Measurements from ENCODE around the gene KSR2. TPM values are rescaled to one million over a fixed set of nuclear protein-coding genes. Genes with fewer than 3 reads are reported as not detected.

The KSR2 gene
- total RNA-seq, 1 experiment from 2014 or later: 1.3 TPM

DNA sequence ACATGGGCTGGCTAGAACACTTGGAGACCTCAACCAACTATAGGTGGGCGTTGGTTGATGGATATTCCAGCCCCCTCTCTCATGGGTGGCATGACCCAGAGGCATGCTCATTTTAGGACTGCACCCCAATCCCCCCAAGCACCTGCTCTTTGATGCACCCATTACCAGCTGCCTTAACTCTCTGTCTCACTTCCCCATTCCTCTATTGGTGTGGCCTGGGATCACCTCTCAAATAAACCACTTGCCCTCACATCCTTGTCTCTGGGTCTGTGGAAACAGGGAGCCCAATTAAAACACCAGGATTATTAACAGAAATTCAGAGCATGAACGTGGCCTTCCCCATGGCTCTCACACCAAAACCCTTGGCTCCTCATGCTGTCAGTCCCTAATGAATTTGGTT is 405.1 kb downstream of the KSR2 start:
- Mint-ChIP-seq H3K9me3 (no peaks in the 10 kb centered on the region), H3K4me3 (no peak overlapping the region), H3K36me3 (ENCODE audit: insufficient read depth in 1 of 3, low read depth in 3 of 3) (no peaks in the 10 kb centered on the region), H3K27ac (no peak overlapping the region), H3K27me3 (ENCODE audit: low read depth) (no peaks in the 10 kb centered on the region; the same call in 1 of the 2 replicates), H3K4me1 (peaks cover 11 to 27% of the 10 kb centered on the region in 2 experiments)
- TF ChIP-seq, protein P1, sequence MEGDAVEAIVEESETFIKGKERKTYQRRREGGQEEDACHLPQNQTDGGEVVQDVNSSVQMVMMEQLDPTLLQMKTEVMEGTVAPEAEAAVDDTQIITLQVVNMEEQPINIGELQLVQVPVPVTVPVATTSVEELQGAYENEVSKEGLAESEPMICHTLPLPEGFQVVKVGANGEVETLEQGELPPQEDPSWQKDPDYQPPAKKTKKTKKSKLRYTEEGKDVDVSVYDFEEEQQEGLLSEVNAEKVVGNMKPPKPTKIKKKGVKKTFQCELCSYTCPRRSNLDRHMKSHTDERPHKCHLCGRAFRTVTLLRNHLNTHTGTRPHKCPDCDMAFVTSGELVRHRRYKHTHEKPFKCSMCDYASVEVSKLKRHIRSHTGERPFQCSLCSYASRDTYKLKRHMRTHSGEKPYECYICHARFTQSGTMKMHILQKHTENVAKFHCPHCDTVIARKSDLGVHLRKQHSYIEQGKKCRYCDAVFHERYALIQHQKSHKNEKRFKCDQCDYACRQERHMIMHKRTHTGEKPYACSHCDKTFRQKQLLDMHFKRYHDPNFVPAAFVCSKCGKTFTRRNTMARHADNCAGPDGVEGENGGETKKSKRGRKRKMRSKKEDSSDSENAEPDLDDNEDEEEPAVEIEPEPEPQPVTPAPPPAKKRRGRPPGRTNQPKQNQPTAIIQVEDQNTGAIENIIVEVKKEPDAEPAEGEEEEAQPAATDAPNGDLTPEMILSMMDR (conservative IDR thresholded peaks at IDR 0.05): no peak
- H2BK12ac ChIP-seq (ENCODE audit: insufficient read length, low read depth, low read length): no peak overlapping the region
- H2BK20ac ChIP-seq (ENCODE audit: low read depth, low read length, poor library complexity, severe bottlenecking): no peak overlapping the region
- no peak overlapping the region for H3K27ac ChIP-seq (ENCODE audit: insufficient read length, low read depth, low read length)
- H3K4me2 ChIP-seq (ENCODE audit: insufficient read depth, insufficient read length, low read length): no peak overlapping the region
- H3K18ac ChIP-seq (ENCODE audit: insufficient read length, low read depth, low read length): no peak overlapping the region
- H2BK15ac ChIP-seq (ENCODE audit: low read depth, low read length): no peak overlapping the region
- H2BK5ac ChIP-seq (ENCODE audit: insufficient read length, low read length): no peak overlapping the region
- no peak overlapping the region for H3K9ac ChIP-seq (ENCODE audit: extremely low read depth, insufficient read length, low read length)
- no peak overlapping the region for H4K5ac ChIP-seq (ENCODE audit: insufficient read length, low read depth, low read length)
- no peaks in the 10 kb centered on the region for H3K79me2 ChIP-seq (ENCODE audit: insufficient read depth, low read length)
- no CpG with 5 or more reads among the region's 2 CpGs for WGBS (ENCODE audit: extremely low coverage, insufficient read length, low lambda C conversion rate)
- no peaks in the 10 kb centered on the region for H3K23me2 ChIP-seq (ENCODE audit: insufficient read length, low read depth, low read length, poor library complexity, severe bottlenecking)
- no peaks in the 10 kb centered on the region for H4K20me1 ChIP-seq (ENCODE audit: control insufficient read depth, insufficient read depth, insufficient read length)
- H3K27me3 ChIP-seq (ENCODE audit: insufficient read depth, low read length): no peaks in the 10 kb centered on the region; the same call in 1 of the 2 replicates
- H4K91ac ChIP-seq (ENCODE audit: insufficient read length, low read depth, low read length): no peak overlapping the region
- H3K9me3 ChIP-seq (ENCODE audit: control insufficient read depth, low read depth, low read length): no peaks in the 10 kb centered on the region
- H3K14ac ChIP-seq (ENCODE audit: insufficient read depth, low read length): no peak overlapping the region
- no peak overlapping the region for H4K8ac ChIP-seq (replicated peaks; ENCODE audit: insufficient read length, low read depth, low read length)
- no peak overlapping the region for H2AK5ac ChIP-seq (ENCODE audit: insufficient read length, low read length)
- H3K56ac ChIP-seq (ENCODE audit: insufficient read length, low read depth, low read length): no peak overlapping the region
- DNase-seq: no peak
- H2BK120ac ChIP-seq (ENCODE audit: low read depth, low read length, poor library complexity, severe bottlenecking): no peak overlapping the region
- H3K4ac ChIP-seq (ENCODE audit: low read depth, low read length): no peak overlapping the region
- H3K79me1 ChIP-seq (ENCODE audit: insufficient read depth, low read depth, low read length, poor library complexity, severe bottlenecking): no peaks in the 10 kb centered on the region
- H3T11ph ChIP-seq (ENCODE audit: low read length): no peak overlapping the region
- H3K4me1 ChIP-seq (ENCODE audit: insufficient read depth, low read length): no peaks in the 10 kb centered on the region
- H3K23ac ChIP-seq (ENCODE audit: insufficient read length, low read depth, low read length): no peak overlapping the region
- H2AFZ ChIP-seq (ENCODE audit: low read length): no peak overlapping the region

Data from H9 (cell line).